GM19372 (cell line): ENCODE measurements around the gene ZNF319.

Source experiments
- ATAC-seq: cut with Tn5 transposase; IDR thresholded peaks from one replicate; pipeline ENCODE4 v1.9.1; 2021; ENCODE audit warnings: mild to moderate bottlenecking, low read depth, moderate library complexity; ENCODE audit not compliant: unreplicated experiment

Gene ZNF319

GRCh38 chr16:57998992-57999365, 1.5 kb downstream of the ZNF319 start:
- no peak for ATAC-seq

GRCh38 chr16:57998486-57998885, 2.0 kb downstream of the ZNF319 start:
- no peak for ATAC-seq

GRCh38 chr16:57997528-57998265, 2.8 kb downstream of the ZNF319 start:
- no peak for ATAC-seq

GRCh38 chr16:57997176-57997527, 3.3 kb downstream of the ZNF319 start:
- ATAC-seq: no peak

- ATAC-seq: no peak
Measured at GRCh38 chr16:57996406-57997175, 3.9 kb downstream of the ZNF319 start.

DNA sequence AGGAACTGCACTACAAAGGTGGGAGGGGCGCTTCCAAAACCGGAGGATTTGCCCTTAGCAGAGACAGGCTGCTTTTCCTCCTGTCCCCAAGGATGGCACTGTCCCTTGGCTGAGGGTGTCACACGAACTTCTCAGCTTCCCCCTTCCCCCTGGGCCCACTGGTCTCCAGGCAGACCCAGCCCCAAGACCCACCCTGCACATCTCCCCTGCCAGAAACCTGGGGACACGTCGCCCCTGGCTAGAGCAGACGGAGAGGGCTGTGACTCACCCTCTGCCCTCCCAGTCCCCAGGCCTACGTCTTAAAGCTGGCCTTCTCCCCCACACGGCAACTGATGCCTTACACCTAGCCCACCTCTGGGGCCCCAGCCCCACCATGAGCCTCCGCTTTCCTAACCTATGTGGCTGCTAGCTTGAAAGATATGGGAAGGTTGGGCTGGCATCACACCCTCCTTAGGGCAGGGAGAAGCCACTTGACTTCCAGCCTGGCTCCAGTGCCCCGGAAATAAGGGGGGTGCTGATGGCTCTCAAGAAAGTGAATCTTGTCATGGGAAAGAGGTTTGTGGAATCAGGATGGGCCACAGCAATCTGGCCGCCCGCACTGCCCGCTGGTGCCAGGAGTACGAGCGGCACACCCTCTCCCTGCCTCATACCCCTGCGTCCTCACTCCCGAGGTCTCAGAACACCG, 4.6 kb downstream of the ZNF319 start:
- ATAC-seq: no peak

- ATAC-seq: no peak
Measured at GRCh38 chr16:57994778-57995177, 5.7 kb downstream of the ZNF319 start.

DNA sequence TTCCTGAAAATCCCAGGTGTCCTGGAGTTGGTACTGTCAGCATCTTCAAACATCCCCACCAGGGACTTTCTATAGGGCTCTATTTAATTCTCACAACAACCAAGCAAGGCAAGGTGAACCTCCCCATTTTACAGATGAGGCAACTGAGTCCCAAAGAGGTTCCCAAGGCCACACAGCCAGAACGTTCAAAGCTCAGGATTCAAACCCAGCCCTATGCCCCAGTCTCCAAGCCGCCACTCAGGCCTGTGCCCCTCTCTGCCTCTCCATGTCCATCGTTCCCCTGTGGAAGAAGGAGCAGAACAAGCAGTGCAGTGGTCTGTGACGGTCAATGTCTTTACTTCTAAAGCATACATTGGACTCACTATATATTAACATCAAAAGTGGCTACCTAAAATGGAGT, 6.1 kb downstream of the ZNF319 start:
- ATAC-seq: no peak

DNA sequence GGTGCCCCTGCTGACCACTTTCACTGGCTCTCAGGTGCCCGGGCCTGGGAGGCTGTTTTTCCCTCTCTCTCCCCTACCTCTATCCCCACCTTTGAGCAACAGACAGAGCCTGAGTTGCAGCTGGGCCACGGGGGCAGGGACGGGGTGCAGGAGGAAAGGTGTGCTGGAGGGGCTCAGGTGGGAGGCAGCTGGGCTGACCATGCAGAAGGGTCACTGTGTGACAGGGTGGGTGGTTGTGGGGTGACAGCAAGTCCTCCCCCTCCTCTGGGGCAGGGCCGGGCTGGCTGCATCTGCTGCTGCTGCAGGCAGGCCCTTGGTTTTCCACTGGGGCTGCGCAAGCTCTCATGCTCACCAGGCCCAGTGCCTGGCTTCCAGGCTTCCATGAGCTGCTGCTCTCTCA, 6.6 kb downstream of the ZNF319 start:
- no peak for ATAC-seq

- ATAC-seq: no peak
Measured at GRCh38 chr16:57993438-57993837, 7.0 kb downstream of the ZNF319 start.

GRCh38 chr16:57992084-57992483, 8.4 kb downstream of the ZNF319 start:
- no peak for ATAC-seq

DNA sequence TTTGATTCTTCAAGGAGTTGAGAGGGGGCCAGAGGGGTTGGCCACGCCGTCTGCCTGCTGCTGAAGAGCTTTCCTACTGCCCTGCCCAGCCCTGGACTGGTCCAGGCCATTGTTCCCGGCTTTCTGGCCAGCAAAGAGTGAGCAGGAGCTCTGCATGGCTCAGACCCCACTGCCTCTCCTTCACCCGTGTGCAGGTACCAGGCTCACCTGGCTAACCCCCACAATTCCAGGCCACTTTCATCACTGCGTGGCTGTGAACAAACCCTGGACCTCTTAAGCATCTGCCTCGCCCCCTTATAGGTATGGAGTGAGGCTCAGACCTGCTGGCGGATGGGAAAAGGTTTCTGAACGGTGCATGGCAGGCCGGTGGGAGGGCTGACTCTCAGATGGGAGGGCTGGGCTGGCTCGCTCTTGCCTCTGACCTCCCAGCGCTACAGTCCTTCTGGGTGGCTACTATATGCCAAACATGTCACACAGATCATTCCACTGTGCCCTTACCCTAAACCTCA, 8.9 kb downstream of the ZNF319 start:
- ATAC-seq: no peak

GRCh38 chr16:57988929-57989328, 11.5 kb downstream of the ZNF319 start:
- ATAC-seq: no peak

DNA sequence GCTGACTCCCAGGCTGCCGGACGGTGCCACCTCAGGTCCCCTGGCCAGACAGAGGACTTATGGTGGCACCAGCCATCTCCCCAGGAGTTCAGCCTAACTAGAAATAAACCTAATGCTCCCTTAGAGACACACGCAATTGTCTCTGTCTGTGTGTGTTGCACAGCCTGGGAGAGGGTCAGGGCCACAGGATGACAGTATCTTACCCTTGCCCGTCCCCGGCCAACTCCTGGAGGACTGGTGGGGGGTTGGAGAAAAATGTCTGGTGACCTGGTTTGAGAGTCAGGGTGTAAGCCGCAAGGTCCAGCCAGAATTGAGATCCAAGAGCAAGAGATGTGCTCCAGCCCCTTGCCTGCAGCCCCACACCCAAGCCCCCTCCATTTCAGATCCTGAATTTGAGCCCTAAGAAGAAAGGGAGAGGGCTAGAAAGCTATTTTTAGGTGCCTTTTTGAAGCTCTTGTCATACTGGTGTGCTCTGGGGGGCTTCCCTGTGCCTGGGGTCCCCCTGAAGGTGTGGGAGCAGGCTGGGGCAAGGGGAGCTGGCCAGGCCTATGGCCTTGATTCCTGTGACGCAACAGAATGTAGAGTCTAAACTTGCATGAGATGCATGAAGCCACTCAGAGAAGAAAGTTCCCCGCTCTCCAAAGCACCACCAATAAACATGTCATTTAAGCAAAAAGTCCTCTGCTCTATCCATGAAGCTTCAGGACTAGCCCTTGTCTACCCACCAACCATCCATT, 12.9 kb downstream of the ZNF319 start:
- no peak for ATAC-seq

DNA sequence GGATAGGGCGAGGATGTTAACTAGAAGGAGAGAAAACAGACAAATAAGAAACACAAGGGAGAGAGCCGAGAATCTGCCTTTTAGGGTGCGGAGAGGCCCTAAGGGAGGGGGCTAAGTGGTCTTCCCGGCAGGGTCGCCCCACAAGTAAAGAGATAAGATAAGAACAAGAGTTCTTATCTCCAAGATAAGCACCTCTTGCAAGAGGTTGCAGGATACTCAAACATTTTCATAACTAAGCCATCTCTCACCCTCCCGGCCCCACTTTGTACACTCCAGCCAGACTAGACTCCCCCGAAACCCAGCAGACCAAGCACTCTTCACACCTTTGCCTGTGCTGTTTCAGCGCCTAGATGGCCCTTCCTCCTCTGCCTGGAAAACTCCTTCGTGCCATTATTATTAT, 14.3 kb downstream of the ZNF319 start:
- ATAC-seq: no peak

GRCh38 chr16:57985204-57986181, 15.0 kb downstream of the ZNF319 start:
- ATAC-seq: peak; percentile 20

- peak; percentile 81 for ATAC-seq
Measured at GRCh38 chr16:57984443-57985203, 15.8 kb downstream of the ZNF319 start.

- ATAC-seq: no peak
Measured at GRCh38 chr16:57982385-57982784, 18.1 kb downstream of the ZNF319 start.

DNA sequence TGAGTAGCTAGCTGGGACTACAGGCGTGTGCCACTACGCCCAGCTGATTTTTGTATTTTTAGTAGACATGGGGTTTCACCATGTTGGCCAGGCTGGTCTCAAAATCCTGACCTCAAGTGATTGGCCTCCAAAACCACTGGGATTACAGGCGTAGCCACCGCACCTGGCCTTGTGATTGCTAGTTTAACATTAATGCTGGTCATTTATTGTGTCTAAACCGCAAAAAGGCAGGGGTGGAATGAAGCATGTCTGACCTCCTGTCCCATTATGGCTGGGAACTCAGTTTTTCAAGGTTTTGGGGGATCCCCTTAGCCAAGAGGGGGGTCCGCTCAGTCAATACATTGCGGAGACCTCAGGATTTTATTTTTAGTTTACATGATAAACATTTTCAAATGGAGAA, 18.8 kb downstream of the ZNF319 start:
- no peak for ATAC-seq
